GM23338 (cell line): ENCODE results near the gene COX10.
"Not testable (repeated sequence)": the region's sequence is repeated elsewhere in the genome, so short reads cannot be mapped to it uniquely, and the experiment has no call there.

ENCODE experiments used
- CREB1 ChIP-seq: fragments of 250-450 bp; sonication (Bioruptor Pico); IDR thresholded peaks from 2 replicates; pipeline ENCODE4 v1.5.0; 2020; ENCODE audit warnings: low read depth, mild to moderate bottlenecking, moderate library complexity
- CTCF ChIP-seq, 2 experiments: fragments of 200-600 bp in 1 of 2; sonication (generic) in 1 of 2; conservative IDR thresholded peaks; 2 replicates each; pipeline versions ENCODE4 v1.5.1 to v1.6.1; 2016 to 2017; ENCODE audit warnings: antibody characterized with exemption in 2 of 2, low read depth in 2 of 2, mild to moderate bottlenecking in 2 of 2, moderate library complexity in 1 of 2
- EZH2 ChIP-seq: fragments of 200-600 bp; sonication (generic); IDR thresholded peaks from one replicate; pipeline ENCODE4 v1.8.0; 2017; ENCODE audit warnings: antibody characterized with exemption, mild to moderate bottlenecking, low read depth; ENCODE audit not compliant: unreplicated experiment
- EZH2phosphoT487 ChIP-seq: fragments of 200-600 bp; sonication (generic); IDR thresholded peaks from one replicate; pipeline ENCODE4 v1.8.1; 2018; ENCODE audit warnings: antibody characterized with exemption; ENCODE audit not compliant: unreplicated experiment
- JUNB ChIP-seq: IDR thresholded peaks from one replicate; pipeline ENCODE4 v1.6.1; 2016; ENCODE audit warnings: antibody characterized with exemption; ENCODE audit not compliant: unreplicated experiment
- NANOG ChIP-seq: IDR thresholded peaks from 2 replicates; pipeline ENCODE4 v1.6.1; 2016; ENCODE audit warnings: antibody characterized with exemption, borderline replicate concordance
- POLR2AphosphoS5 ChIP-seq: IDR thresholded peaks from 2 replicates; pipeline ENCODE4 v1.6.1; 2016; ENCODE audit warnings: antibody characterized with exemption, low read depth
- STAT1 ChIP-seq: IDR thresholded peaks from one replicate; pipeline ENCODE4 v1.6.1; 2016; ENCODE audit warnings: antibody characterized with exemption; ENCODE audit not compliant: unreplicated experiment
- ZNF114 ChIP-seq: fragments of 250-450 bp; sonication (Bioruptor Pico); IDR thresholded peaks from 2 replicates; pipeline ENCODE4 v1.5.0; 2020; ENCODE audit warnings: mild to moderate bottlenecking, moderate library complexity
- ZNF331 ChIP-seq: fragments of 250-450 bp; sonication (Bioruptor Pico); IDR thresholded peaks from 2 replicates; pipeline ENCODE4 v1.5.0; 2020; ENCODE audit warnings: low read depth, mild to moderate bottlenecking, moderate library complexity
- TF ChIP-seq, protein P1 (sequence below): IDR thresholded peaks from one replicate; pipeline ENCODE4 v1.6.1; 2018; ENCODE audit warnings: antibody characterized with exemption; ENCODE audit not compliant: unreplicated experiment
- TF ChIP-seq, protein P2 (sequence below): fragments of 250-450 bp; sonication (Bioruptor Pico); IDR thresholded peaks from 2 replicates; pipeline ENCODE4 v1.5.0; 2020; ENCODE audit warnings: mild to moderate bottlenecking, moderate library complexity

- TF ChIP-seq CTCF (conservative IDR thresholded peaks at IDR 0.05; ENCODE audit: low read depth in 2 of 2); POLR2AphosphoS5; CREB1 (CRISPR knock-in tag); EZH2; NANOG; JUNB; EZH2phosphoT487; STAT1; ZNF331 (CRISPR knock-in tag); ZNF114 (CRISPR knock-in tag): not testable (repeated sequence)
- TF ChIP-seq, protein P1, sequence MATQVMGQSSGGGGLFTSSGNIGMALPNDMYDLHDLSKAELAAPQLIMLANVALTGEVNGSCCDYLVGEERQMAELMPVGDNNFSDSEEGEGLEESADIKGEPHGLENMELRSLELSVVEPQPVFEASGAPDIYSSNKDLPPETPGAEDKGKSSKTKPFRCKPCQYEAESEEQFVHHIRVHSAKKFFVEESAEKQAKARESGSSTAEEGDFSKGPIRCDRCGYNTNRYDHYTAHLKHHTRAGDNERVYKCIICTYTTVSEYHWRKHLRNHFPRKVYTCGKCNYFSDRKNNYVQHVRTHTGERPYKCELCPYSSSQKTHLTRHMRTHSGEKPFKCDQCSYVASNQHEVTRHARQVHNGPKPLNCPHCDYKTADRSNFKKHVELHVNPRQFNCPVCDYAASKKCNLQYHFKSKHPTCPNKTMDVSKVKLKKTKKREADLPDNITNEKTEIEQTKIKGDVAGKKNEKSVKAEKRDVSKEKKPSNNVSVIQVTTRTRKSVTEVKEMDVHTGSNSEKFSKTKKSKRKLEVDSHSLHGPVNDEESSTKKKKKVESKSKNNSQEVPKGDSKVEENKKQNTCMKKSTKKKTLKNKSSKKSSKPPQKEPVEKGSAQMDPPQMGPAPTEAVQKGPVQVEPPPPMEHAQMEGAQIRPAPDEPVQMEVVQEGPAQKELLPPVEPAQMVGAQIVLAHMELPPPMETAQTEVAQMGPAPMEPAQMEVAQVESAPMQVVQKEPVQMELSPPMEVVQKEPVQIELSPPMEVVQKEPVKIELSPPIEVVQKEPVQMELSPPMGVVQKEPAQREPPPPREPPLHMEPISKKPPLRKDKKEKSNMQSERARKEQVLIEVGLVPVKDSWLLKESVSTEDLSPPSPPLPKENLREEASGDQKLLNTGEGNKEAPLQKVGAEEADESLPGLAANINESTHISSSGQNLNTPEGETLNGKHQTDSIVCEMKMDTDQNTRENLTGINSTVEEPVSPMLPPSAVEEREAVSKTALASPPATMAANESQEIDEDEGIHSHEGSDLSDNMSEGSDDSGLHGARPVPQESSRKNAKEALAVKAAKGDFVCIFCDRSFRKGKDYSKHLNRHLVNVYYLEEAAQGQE, result not testable (repeated sequence)
- TF ChIP-seq, protein P2, sequence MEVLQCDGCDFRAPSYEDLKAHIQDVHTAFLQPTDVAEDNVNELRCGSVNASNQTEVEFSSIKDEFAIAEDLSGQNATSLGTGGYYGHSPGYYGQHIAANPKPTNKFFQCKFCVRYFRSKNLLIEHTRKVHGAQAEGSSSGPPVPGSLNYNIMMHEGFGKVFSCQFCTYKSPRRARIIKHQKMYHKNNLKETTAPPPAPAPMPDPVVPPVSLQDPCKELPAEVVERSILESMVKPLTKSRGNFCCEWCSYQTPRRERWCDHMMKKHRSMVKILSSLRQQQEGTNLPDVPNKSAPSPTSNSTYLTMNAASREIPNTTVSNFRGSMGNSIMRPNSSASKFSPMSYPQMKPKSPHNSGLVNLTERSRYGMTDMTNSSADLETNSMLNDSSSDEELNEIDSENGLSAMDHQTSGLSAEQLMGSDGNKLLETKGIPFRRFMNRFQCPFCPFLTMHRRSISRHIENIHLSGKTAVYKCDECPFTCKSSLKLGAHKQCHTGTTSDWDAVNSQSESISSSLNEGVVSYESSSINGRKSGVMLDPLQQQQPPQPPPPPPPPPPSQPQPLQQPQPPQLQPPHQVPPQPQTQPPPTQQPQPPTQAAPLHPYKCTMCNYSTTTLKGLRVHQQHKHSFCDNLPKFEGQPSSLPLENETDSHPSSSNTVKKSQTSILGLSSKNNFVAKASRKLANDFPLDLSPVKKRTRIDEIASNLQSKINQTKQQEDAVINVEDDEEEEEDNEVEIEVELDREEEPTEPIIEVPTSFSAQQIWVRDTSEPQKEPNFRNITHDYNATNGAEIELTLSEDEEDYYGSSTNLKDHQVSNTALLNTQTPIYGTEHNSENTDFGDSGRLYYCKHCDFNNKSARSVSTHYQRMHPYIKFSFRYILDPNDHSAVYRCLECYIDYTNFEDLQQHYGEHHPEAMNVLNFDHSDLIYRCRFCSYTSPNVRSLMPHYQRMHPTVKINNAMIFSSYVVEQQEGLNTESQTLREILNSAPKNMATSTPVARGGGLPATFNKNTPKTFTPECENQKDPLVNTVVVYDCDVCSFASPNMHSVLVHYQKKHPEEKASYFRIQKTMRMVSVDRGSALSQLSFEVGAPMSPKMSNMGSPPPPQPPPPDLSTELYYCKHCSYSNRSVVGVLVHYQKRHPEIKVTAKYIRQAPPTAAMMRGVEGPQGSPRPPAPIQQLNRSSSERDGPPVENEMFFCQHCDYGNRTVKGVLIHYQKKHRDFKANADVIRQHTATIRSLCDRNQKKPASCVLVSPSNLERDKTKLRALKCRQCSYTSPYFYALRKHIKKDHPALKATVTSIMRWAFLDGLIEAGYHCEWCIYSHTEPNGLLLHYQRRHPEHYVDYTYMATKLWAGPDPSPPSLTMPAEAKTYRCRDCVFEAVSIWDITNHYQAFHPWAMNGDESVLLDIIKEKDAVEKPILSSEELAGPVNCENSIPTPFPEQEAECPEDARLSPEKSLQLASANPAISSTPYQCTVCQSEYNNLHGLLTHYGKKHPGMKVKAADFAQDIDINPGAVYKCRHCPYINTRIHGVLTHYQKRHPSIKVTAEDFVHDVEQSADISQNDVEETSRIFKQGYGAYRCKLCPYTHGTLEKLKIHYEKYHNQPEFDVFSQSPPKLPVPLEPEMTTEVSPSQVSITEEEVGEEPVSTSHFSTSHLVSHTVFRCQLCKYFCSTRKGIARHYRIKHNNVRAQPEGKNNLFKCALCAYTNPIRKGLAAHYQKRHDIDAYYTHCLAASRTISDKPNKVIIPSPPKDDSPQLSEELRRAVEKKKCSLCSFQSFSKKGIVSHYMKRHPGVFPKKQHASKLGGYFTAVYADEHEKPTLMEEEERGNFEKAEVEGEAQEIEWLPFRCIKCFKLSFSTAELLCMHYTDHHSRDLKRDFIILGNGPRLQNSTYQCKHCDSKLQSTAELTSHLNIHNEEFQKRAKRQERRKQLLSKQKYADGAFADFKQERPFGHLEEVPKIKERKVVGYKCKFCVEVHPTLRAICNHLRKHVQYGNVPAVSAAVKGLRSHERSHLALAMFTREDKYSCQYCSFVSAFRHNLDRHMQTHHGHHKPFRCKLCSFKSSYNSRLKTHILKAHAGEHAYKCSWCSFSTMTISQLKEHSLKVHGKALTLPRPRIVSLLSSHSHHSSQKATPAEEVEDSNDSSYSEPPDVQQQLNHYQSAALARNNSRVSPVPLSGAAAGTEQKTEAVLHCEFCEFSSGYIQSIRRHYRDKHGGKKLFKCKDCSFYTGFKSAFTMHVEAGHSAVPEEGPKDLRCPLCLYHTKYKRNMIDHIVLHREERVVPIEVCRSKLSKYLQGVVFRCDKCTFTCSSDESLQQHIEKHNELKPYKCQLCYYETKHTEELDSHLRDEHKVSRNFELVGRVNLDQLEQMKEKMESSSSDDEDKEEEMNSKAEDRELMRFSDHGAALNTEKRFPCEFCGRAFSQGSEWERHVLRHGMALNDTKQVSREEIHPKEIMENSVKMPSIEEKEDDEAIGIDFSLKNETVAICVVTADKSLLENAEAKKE, result not testable (repeated sequence)
These were observed 167.5 kb downstream of the COX10 start, which contains the start of gene CDRT15 for GRCh38 chr17:14236762-14237161.
